Astrocyte (in vitro differentiated cells and primary cell): ENCODE results near the gene PKD1. TPM values are rescaled to one million over a fixed set of nuclear protein-coding genes. Genes with fewer than 3 reads are reported as not detected.

Experiments used
- DNase-seq: peaks from one replicate; pipeline ENCODE4 v3.0.0-alpha.2; 2010; ENCODE audit warnings: low read depth
- FAIRE-seq: peaks from 2 replicates; lab custom pipeline; 2011; peaks lifted over from hg19 to GRCh38; lab: Jason Lieb, UNC
- H2AFZ ChIP-seq: 2 replicates; pipeline ENCODE4 v1.6.0; 2012; ENCODE audit warnings: low read depth, low read length, inconsistent platforms
- H3K27ac ChIP-seq: 2 replicates; pipeline ENCODE4 v1.5.1; 2011; ENCODE audit warnings: low read depth, low read length, inconsistent platforms
- H3K27me3 ChIP-seq: 2 replicates; pipeline ENCODE4 v1.6.0; 2011; ENCODE audit warnings: low read length, inconsistent platforms; ENCODE audit not compliant: insufficient read depth
- H3K36me3 ChIP-seq: 2 replicates; pipeline ENCODE4 v1.5.1; 2011; ENCODE audit warnings: low read length, inconsistent platforms; ENCODE audit not compliant: insufficient read depth
- H3K4me1 ChIP-seq: 2 replicates; pipeline ENCODE4 v1.5.1; 2011; ENCODE audit warnings: low read length, inconsistent platforms; ENCODE audit not compliant: insufficient read depth
- H3K4me2 ChIP-seq: 2 replicates; pipeline ENCODE4 v1.6.0; 2012; ENCODE audit warnings: low read length, inconsistent platforms
- H3K4me3 ChIP-seq: 2 replicates; pipeline ENCODE4 v1.5.1; 2011; ENCODE audit warnings: low read depth, mild to moderate bottlenecking, low read length, inconsistent platforms; ENCODE audit not compliant: insufficient read depth
- H3K79me2 ChIP-seq: 2 replicates; pipeline ENCODE4 v1.6.0; 2012; ENCODE audit warnings: mild to moderate bottlenecking, low read length, inconsistent platforms; ENCODE audit not compliant: insufficient read depth
- H3K9ac ChIP-seq: 2 replicates; pipeline ENCODE4 v1.6.0; 2012; ENCODE audit warnings: mild to moderate bottlenecking, low read length, inconsistent platforms
- H3K9me3 ChIP-seq: 2 replicates; pipeline ENCODE4 v1.5.1; 2012; ENCODE audit warnings: low read depth, mild to moderate bottlenecking, low read length, inconsistent platforms; ENCODE audit not compliant: insufficient read depth
- H4K20me1 ChIP-seq: 2 replicates; pipeline ENCODE4 v1.6.0; 2012; ENCODE audit warnings: low read length, inconsistent platforms; ENCODE audit not compliant: insufficient read depth
- H3K27ac Mint-ChIP-seq: one replicate; pipeline ENCODE4 v1.8.0; 2021; ENCODE audit warnings: mild to moderate bottlenecking, mixed read lengths; ENCODE audit not compliant: unreplicated experiment
- H3K27me3 Mint-ChIP-seq: one replicate; pipeline ENCODE4 v1.8.0; 2021; ENCODE audit warnings: low read depth, mixed read lengths; ENCODE audit not compliant: unreplicated experiment
- H3K36me3 Mint-ChIP-seq: one replicate; pipeline ENCODE4 v1.8.0; 2021; ENCODE audit warnings: low read depth, mixed read lengths; ENCODE audit not compliant: unreplicated experiment
- H3K4me1 Mint-ChIP-seq: one replicate; pipeline ENCODE4 v1.8.0; 2021; ENCODE audit warnings: low read depth, mixed read lengths; ENCODE audit not compliant: unreplicated experiment
- H3K4me3 Mint-ChIP-seq: one replicate; pipeline ENCODE4 v1.8.0; 2021; ENCODE audit warnings: mild to moderate bottlenecking, moderate library complexity, mixed read lengths; ENCODE audit not compliant: unreplicated experiment
- H3K9me3 Mint-ChIP-seq: one replicate; pipeline ENCODE4 v1.8.0; 2021; ENCODE audit warnings: mild to moderate bottlenecking, mixed read lengths; ENCODE audit not compliant: unreplicated experiment
- CTCF ChIP-seq: IDR thresholded peaks from 2 replicates; pipeline ENCODE4 v1.5.1; 2011; ENCODE audit warnings: low read depth, mild to moderate bottlenecking, inconsistent platforms, low read length, moderate library complexity; ENCODE audit not compliant: insufficient read depth
- EZH2 ChIP-seq: IDR thresholded peaks from 2 replicates; pipeline ENCODE4 v1.6.1; 2012; ENCODE audit warnings: mild to moderate bottlenecking, low read length, inconsistent platforms; ENCODE audit not compliant: insufficient read depth
- total RNA-seq: library from RNA; stranded (reverse); gene quantifications from 2 replicates; pipeline ENCODE4 v1.2.1, GENCODE V29; 2021

PKD1 gene
- total RNA-seq, 1 donor from 2014 or later: 112 TPM

DNA sequence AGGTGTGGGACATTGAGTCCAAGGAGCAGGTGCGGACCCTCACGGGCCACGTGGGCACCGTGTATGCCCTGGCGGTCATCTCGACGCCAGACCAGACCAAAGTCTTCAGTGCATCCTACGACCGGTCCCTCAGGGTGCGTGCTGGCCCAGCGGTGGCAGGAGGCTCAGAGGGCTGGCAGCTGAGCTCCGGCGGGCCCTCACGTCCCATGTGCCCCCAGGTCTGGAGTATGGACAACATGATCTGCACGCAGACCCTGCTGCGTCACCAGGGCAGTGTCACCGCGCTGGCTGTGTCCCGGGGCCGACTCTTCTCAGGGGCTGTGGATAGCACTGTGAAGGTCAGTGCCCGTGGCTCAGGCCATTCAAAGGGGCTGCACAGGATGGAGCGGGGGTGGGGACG is 40.3 kb upstream of the PKD1 start:
- peaks cover 12% of the 10 kb centered on the region for H4K20me1 ChIP-seq
- DNase-seq: no peak
- no peaks in the 10 kb centered on the region for H3K9me3 Mint-ChIP-seq
- no peak overlapping the region for H3K4me2 ChIP-seq
- no peak overlapping the region for H3K27ac ChIP-seq
- no peak overlapping the region for H2AFZ ChIP-seq
- H3K4me3 Mint-ChIP-seq: no peak overlapping the region
- no peaks in the 10 kb centered on the region for H3K27me3 Mint-ChIP-seq
- H3K36me3 Mint-ChIP-seq: peaks cover 3% of the 10 kb centered on the region
- H3K27ac Mint-ChIP-seq: no peak overlapping the region
- no peaks in the 10 kb centered on the region for H3K4me1 Mint-ChIP-seq
- H3K9ac ChIP-seq: no peak overlapping the region
- H3K79me2 ChIP-seq: no peaks in the 10 kb centered on the region
- no peaks in the 10 kb centered on the region for H3K27me3 ChIP-seq
- no peak for FAIRE-seq
- no peaks in the 10 kb centered on the region for H3K4me1 ChIP-seq
- no peaks in the 10 kb centered on the region for H3K36me3 ChIP-seq
- H3K4me3 ChIP-seq: no peak overlapping the region
- TF ChIP-seq EZH2 (no peak), CTCF (no peak)
- no peaks in the 10 kb centered on the region for H3K9me3 ChIP-seq

GRCh38 chr16:2175454-2175853 is 39.8 kb upstream of the PKD1 start:
- H3K27me3 ChIP-seq: no peaks in the 10 kb centered on the region
- H3K9me3 Mint-ChIP-seq: no peaks in the 10 kb centered on the region
- H3K36me3 ChIP-seq: no peaks in the 10 kb centered on the region
- no peak overlapping the region for H3K27ac ChIP-seq
- no peak overlapping the region for H3K27ac Mint-ChIP-seq
- no peak overlapping the region for H2AFZ ChIP-seq
- H3K4me3 Mint-ChIP-seq: no peak overlapping the region
- H3K27me3 Mint-ChIP-seq: no peaks in the 10 kb centered on the region
- no peak overlapping the region for H3K4me2 ChIP-seq
- FAIRE-seq (no peak), DNase-seq (no peak)
- no peaks in the 10 kb centered on the region for H3K79me2 ChIP-seq
- H4K20me1 ChIP-seq: peaks cover 12% of the 10 kb centered on the region
- H3K4me3 ChIP-seq: no peak overlapping the region
- TF ChIP-seq EZH2 (no peak), CTCF (no peak)
- H3K9ac ChIP-seq: no peak overlapping the region
- H3K4me1 ChIP-seq: no peaks in the 10 kb centered on the region
- H3K4me1 Mint-ChIP-seq: no peaks in the 10 kb centered on the region
- H3K9me3 ChIP-seq: no peaks in the 10 kb centered on the region
- peaks cover 3% of the 10 kb centered on the region for H3K36me3 Mint-ChIP-seq

DNA sequence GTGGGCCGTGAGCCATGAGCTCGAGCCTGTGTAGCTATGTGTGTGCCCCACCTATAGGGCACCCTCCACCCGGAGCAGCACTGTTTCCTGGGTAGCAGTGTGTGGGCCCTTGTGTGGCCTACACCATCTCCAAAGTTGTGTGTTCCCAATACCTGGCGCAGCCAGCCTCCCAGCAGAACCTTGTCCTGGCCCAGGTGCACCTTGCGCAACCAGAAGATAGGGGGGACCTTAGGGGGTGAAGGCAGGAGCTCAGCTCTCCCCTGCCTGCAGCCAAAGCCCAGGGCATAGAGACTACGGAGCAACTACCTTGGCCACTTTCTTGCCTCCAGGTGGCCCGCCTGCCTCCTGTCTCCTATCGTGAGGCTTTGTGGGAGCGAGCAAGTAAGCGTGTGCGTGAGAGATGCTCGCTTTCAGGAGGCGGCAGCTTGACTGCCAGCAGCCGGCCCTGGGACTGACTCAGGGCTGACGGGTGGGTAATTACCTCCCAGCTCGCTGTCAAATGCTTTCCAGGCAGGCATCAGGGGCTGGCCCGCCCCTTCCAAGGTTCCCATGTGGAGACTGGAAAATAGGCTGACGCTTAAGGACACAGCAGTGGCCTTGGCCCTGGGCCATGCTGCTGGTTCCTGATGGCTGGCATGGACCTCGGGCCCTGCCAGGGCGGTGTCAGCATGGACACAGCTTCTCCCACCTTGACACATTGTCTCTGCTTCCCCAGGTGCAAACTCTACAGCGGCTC is 38.9 kb upstream of the PKD1 start:
- no peak overlapping the region for H3K4me2 ChIP-seq
- no peak overlapping the region for H2AFZ ChIP-seq
- no peaks in the 10 kb centered on the region for H3K9me3 Mint-ChIP-seq
- peaks cover 12% of the 10 kb centered on the region for H4K20me1 ChIP-seq
- H3K27me3 ChIP-seq: no peaks in the 10 kb centered on the region
- no peaks in the 10 kb centered on the region for H3K4me1 Mint-ChIP-seq
- no peak overlapping the region for H3K4me3 Mint-ChIP-seq
- no peak overlapping the region for H3K4me3 ChIP-seq
- no peaks in the 10 kb centered on the region for H3K27me3 Mint-ChIP-seq
- H3K9ac ChIP-seq: no peak overlapping the region
- H3K4me1 ChIP-seq: no peaks in the 10 kb centered on the region
- H3K27ac ChIP-seq: no peak overlapping the region
- peaks cover 3% of the 10 kb centered on the region for H3K36me3 Mint-ChIP-seq
- H3K9me3 ChIP-seq: no peaks in the 10 kb centered on the region
- H3K36me3 ChIP-seq: no peaks in the 10 kb centered on the region
- FAIRE-seq (no peak), DNase-seq (no peak)
- H3K27ac Mint-ChIP-seq: no peak overlapping the region
- no peak for TF ChIP-seq CTCF
- TF ChIP-seq EZH2: no peak
- H3K79me2 ChIP-seq: no peaks in the 10 kb centered on the region
